Type B pancreatic cell (in vitro differentiated cells): ENCODE measurements around the gene NYNRIN. TPM values are rescaled to one million over a fixed set of nuclear protein-coding genes. Genes with fewer than 3 reads are reported as not detected.

Experiments
- DNase-seq: peaks from one replicate; pipeline ENCODE4 v3.0.0; 2021; ENCODE audit warnings: mixed read lengths; ENCODE audit not compliant: unreplicated experiment; ENCODE audit errors: extremely low spot score
- H3K27ac Mint-ChIP-seq: 2 replicates; pipeline ENCODE4 v1.8.0; 2021; ENCODE audit warnings: mild to moderate bottlenecking, mixed read lengths
- H3K27me3 Mint-ChIP-seq: 2 replicates; pipeline ENCODE4 v1.8.0; 2021; ENCODE audit warnings: mixed read lengths
- H3K36me3 Mint-ChIP-seq: 2 replicates; pipeline ENCODE4 v1.8.0; 2021; ENCODE audit warnings: mixed read lengths
- H3K4me1 Mint-ChIP-seq: one replicate; pipeline ENCODE4 v1.8.0; 2021; ENCODE audit warnings: mixed read lengths; ENCODE audit not compliant: unreplicated experiment
- H3K4me3 Mint-ChIP-seq: 2 replicates; pipeline ENCODE4 v1.8.0; 2021; ENCODE audit warnings: mild to moderate bottlenecking, mixed read lengths
- H3K9me3 Mint-ChIP-seq: 2 replicates; pipeline ENCODE4 v1.8.0; 2021; ENCODE audit warnings: mixed read lengths
- CTCF ChIP-seq: fragments of 200-600 bp; sonication (generic); conservative IDR thresholded peaks from 2 replicates; pipeline ENCODE4 v1.5.0; 2021; ENCODE audit warnings: antibody characterized with exemption, mild to moderate bottlenecking
- total RNA-seq: library from RNA; stranded (reverse); gene quantifications from 2 replicates; pipeline ENCODE4 v1.2.1, GENCODE V29; 2021; ENCODE audit warnings: low replicate concordance

The NYNRIN gene
- total RNA-seq, 1 donor from 2014 or later: 79.2 TPM

- Mint-ChIP-seq H3K4me1 (peaks cover 1% of the 10 kb centered on the region), H3K27ac (no peak overlapping the region), H3K4me3 (no peak overlapping the region), H3K27me3 (no peaks in the 10 kb centered on the region), H3K9me3 (no peaks in the 10 kb centered on the region), H3K36me3 (peaks cover 12% of the 10 kb centered on the region)
- DNase-seq: no peak
- TF ChIP-seq CTCF: no peak
These were observed 11.2 kb downstream of the NYNRIN start for GRCh38 chr14:24409956-24410355.

- Mint-ChIP-seq H3K36me3 (peaks cover 12% of the 10 kb centered on the region), H3K27ac (no peak overlapping the region), H3K4me1 (no peaks in the 10 kb centered on the region), H3K4me3 (no peak overlapping the region), H3K9me3 (no peaks in the 10 kb centered on the region), H3K27me3 (no peaks in the 10 kb centered on the region)
- TF ChIP-seq CTCF: peak; percentile 81
- DNase-seq: peak; percentile 67
These were observed 12.9 kb downstream of the NYNRIN start for GRCh38 chr14:24411443-24412389.

- peaks cover 12% of the 10 kb centered on the region for H3K36me3 Mint-ChIP-seq
- no peaks in the 10 kb centered on the region for H3K9me3 Mint-ChIP-seq
- no peak overlapping the region for H3K4me3 Mint-ChIP-seq
- H3K27ac Mint-ChIP-seq: no peak overlapping the region
- no peaks in the 10 kb centered on the region for H3K27me3 Mint-ChIP-seq
- no peaks in the 10 kb centered on the region for H3K4me1 Mint-ChIP-seq
- DNase-seq: no peak
- TF ChIP-seq CTCF: no peak
These were observed 15.3 kb downstream of the NYNRIN start for GRCh38 chr14:24414077-24414476.

- Mint-ChIP-seq H3K4me3 (no peak overlapping the region), H3K27me3 (no peaks in the 10 kb centered on the region), H3K36me3 (peaks cover 12% of the 10 kb centered on the region), H3K9me3 (no peaks in the 10 kb centered on the region), H3K27ac (no peak overlapping the region), H3K4me1 (no peaks in the 10 kb centered on the region)
- TF ChIP-seq CTCF: no peak
- no peak for DNase-seq
These were observed 16.1 kb downstream of the NYNRIN start for GRCh38 chr14:24414732-24415420.

- Mint-ChIP-seq H3K4me3 (no peak overlapping the region), H3K27ac (no peak overlapping the region), H3K36me3 (peaks cover 12% of the 10 kb centered on the region), H3K27me3 (no peaks in the 10 kb centered on the region), H3K4me1 (no peaks in the 10 kb centered on the region), H3K9me3 (no peaks in the 10 kb centered on the region)
- no peak for DNase-seq
- TF ChIP-seq CTCF: no peak
These were observed 16.8 kb downstream of the NYNRIN start for GRCh38 chr14:24415421-24416253.
